ENCODE measurements around the gene COMMD6.

DNA sequence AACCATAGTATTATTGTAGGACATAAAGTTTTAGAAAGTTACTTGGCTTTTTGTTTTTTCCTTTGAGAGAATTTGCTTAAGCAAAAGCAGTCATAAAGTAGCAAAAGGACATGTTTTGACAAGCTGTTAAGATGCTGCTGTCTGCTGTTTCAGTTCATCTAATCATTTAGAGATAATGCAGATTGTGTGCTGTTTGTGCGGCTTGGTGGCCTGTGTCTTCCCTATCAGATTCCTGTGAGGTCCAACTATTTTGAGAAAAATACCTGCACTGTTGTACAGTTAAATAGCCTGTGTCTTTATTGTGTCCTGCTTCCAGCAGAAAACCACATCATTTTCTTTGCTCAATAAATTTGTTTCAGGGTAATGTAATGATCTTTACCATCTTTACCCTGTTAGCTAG lies 31.9 kb upstream of the COMMD6 start:
- TF ChIP-seq, protein P1, sequence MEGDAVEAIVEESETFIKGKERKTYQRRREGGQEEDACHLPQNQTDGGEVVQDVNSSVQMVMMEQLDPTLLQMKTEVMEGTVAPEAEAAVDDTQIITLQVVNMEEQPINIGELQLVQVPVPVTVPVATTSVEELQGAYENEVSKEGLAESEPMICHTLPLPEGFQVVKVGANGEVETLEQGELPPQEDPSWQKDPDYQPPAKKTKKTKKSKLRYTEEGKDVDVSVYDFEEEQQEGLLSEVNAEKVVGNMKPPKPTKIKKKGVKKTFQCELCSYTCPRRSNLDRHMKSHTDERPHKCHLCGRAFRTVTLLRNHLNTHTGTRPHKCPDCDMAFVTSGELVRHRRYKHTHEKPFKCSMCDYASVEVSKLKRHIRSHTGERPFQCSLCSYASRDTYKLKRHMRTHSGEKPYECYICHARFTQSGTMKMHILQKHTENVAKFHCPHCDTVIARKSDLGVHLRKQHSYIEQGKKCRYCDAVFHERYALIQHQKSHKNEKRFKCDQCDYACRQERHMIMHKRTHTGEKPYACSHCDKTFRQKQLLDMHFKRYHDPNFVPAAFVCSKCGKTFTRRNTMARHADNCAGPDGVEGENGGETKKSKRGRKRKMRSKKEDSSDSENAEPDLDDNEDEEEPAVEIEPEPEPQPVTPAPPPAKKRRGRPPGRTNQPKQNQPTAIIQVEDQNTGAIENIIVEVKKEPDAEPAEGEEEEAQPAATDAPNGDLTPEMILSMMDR (IDR thresholded peaks at IDR 0.05), result no peak
- TF ChIP-seq EZH2 (IDR thresholded peaks at IDR 0.05) (no peak), EZH2phosphoT487 (IDR thresholded peaks at IDR 0.05) (no peak)

Measured in neural progenitor cell (in vitro differentiated cells).